Measurements from ENCODE around the gene PHOX2A. TPM values are rescaled to one million over a fixed set of nuclear protein-coding genes. Genes with fewer than 3 reads are reported as not detected.

Gene PHOX2A
- total RNA-seq, 1 experiment from 2014 or later: 1.6 TPM

GRCh38 chr11:72222907-72223614, 20.9 kb downstream of the PHOX2A start (continued):
- TF ChIP-seq ZNF512 (CRISPR knock-in tag; IDR thresholded peaks at IDR 0.05; ENCODE audit: borderline replicate concordance): no peak
- peak; percentile 87 for TF ChIP-seq SP1 (CRISPR knock-in tag; conservative IDR thresholded peaks at IDR 0.05)
- no peak for TF ChIP-seq NR3C1 (CRISPR knock-in tag; conservative IDR thresholded peaks at IDR 0.05; ENCODE audit: low read depth)
- peak; percentile 33; the same call in 1 of the 2 replicates for TF ChIP-seq PRDM15 (CRISPR knock-in tag; IDR thresholded peaks at IDR 0.05)
- no peak for TF ChIP-seq ATF3 (CRISPR knock-in tag; conservative IDR thresholded peaks at IDR 0.05)
- no peak for TF ChIP-seq IRF2 (CRISPR knock-in tag; IDR thresholded peaks at IDR 0.05; ENCODE audit: borderline replicate concordance, low read depth)
- no peak for TF ChIP-seq EMX1 (CRISPR knock-in tag; IDR thresholded peaks at IDR 0.05)
- no peak for TF ChIP-seq NFYB (CRISPR knock-in tag; conservative IDR thresholded peaks at IDR 0.05; ENCODE audit: low read depth)
- no peak for TF ChIP-seq ZNF396 (CRISPR knock-in tag; IDR thresholded peaks at IDR 0.05; ENCODE audit: borderline replicate concordance)

- ChIA-PET POLR2A (interaction anchor here (0.6 to 3.8 kb wide), 5 partner anchors 16 to 110 kb away, joined by 3 to 37 read pairs (median 3); partner anchors contain the start of gene ANAPC15), CTCF (interaction anchor here (0.9 to 8.6 kb wide), 14 partner anchors 14 to 368 kb away, joined by 3 to 123 read pairs (median 4); partner anchors contain the start of genes ANAPC15 and FOLR1)
- H3K4me1 Mint-ChIP-seq: peaks cover 32% of the 10 kb centered on the region
- no peaks in the 10 kb centered on the region for H3K36me3 Mint-ChIP-seq
- TF ChIP-seq ELF4 (CRISPR knock-in tag; IDR thresholded peaks at IDR 0.05; ENCODE audit: low read depth): no peak
- TF ChIP-seq ZNF532 (CRISPR knock-in tag; IDR thresholded peaks at IDR 0.05; ENCODE audit: borderline replicate concordance): no peak
- TF ChIP-seq NFATC4 (CRISPR knock-in tag; IDR thresholded peaks at IDR 0.05): no peak
- TF ChIP-seq CDX4 (CRISPR knock-in tag; IDR thresholded peaks at IDR 0.05; ENCODE audit: borderline replicate concordance): no peak
- no peak for TF ChIP-seq ATF1 (CRISPR knock-in tag; IDR thresholded peaks at IDR 0.05)
- TF ChIP-seq GTF2I (CRISPR knock-in tag; conservative IDR thresholded peaks at IDR 0.05): no peak
- no peak for TF ChIP-seq ZNF232 (CRISPR knock-in tag; IDR thresholded peaks at IDR 0.05)
- no peak for TF ChIP-seq PRRX2 (CRISPR knock-in tag; IDR thresholded peaks at IDR 0.05)
- TF ChIP-seq MAX (CRISPR knock-in tag; IDR thresholded peaks at IDR 0.05): no peak
- no peak for TF ChIP-seq E2F5 (CRISPR knock-in tag; IDR thresholded peaks at IDR 0.05)
- TF ChIP-seq IRF2 (CRISPR knock-in tag; IDR thresholded peaks at IDR 0.05; ENCODE audit: borderline replicate concordance, low read depth): no peak
- no peak for TF ChIP-seq NFYB (CRISPR knock-in tag; conservative IDR thresholded peaks at IDR 0.05; ENCODE audit: low read depth)
- peak overlapping the region; percentile 80 for H3K27ac Mint-ChIP-seq
- H3K4me3 Mint-ChIP-seq: peak overlapping the region; percentile 73
- H3K9me3 Mint-ChIP-seq: no peaks in the 10 kb centered on the region
- H3K27me3 Mint-ChIP-seq (ENCODE audit: low read depth): peaks cover 10% of the 10 kb centered on the region; the same call in 1 of the 2 replicates
- ATAC-seq (no peak), DNase-seq (ENCODE audit: low spot score) (no peak)
These were observed 21.7 kb downstream of the PHOX2A start for GRCh38 chr11:72222106-72222891.

Measured in WTC11 (cell line).